HG03432 (cell line): ENCODE data around the gene PROM2.

Experiments used
- ATAC-seq: cut with Tn5 transposase; IDR thresholded peaks from one replicate; pipeline ENCODE4 v1.9.1; 2021; ENCODE audit warnings: mild to moderate bottlenecking, moderate library complexity; ENCODE audit not compliant: unreplicated experiment

The PROM2 gene

GRCh38 chr2:95283562-95283961, 9.3 kb downstream of the PROM2 start:
- ATAC-seq: no peak

- no peak for ATAC-seq
These were observed 10.8 kb downstream of the PROM2 start for GRCh38 chr2:95284886-95285541.

GRCh38 chr2:95285542-95285932, 11.3 kb downstream of the PROM2 start:
- ATAC-seq: no peak

GRCh38 chr2:95287336-95287735, 13.1 kb downstream of the PROM2 start:
- no peak for ATAC-seq

GRCh38 chr2:95287806-95288205, 13.6 kb downstream of the PROM2 start:
- ATAC-seq: no peak

- no peak for ATAC-seq
These were observed 15.0 kb downstream of the PROM2 start for GRCh38 chr2:95289253-95289652.

- ATAC-seq: no peak
These were observed 17.0 kb downstream of the PROM2 start for GRCh38 chr2:95291222-95291621.

GRCh38 chr2:95292623-95293260, 18.5 kb downstream of the PROM2 start:
- ATAC-seq: no peak

- ATAC-seq: no peak
These were observed 20.5 kb downstream of the PROM2 start for GRCh38 chr2:95294579-95295250.

GRCh38 chr2:95295376-95295775, 21.1 kb downstream of the PROM2 start:
- no peak for ATAC-seq

GRCh38 chr2:95296011-95296410, 21.8 kb downstream of the PROM2 start:
- ATAC-seq: no peak

- ATAC-seq: no peak
These were observed 22.7 kb downstream of the PROM2 start, which contains the start of gene KCNIP3 for GRCh38 chr2:95296880-95297487. Gene KCNIP3, plus strand, starts transcription at chr2:95297347. Its CDS starts 92 bp downstream, at chr2:95297439.

GRCh38 chr2:95297639-95298395, 23.6 kb downstream of the PROM2 start:
- no peak for ATAC-seq

- ATAC-seq: no peak
These were observed 24.4 kb downstream of the PROM2 start for GRCh38 chr2:95298486-95299111.

- ATAC-seq: no peak
These were observed 25.7 kb downstream of the PROM2 start for GRCh38 chr2:95299961-95300360.

GRCh38 chr2:95300450-95300849, 26.2 kb downstream of the PROM2 start:
- ATAC-seq: peak; percentile 45

GRCh38 chr2:95301186-95301585, 26.9 kb downstream of the PROM2 start:
- no peak for ATAC-seq

- ATAC-seq: no peak
These were observed 27.8 kb downstream of the PROM2 start for GRCh38 chr2:95301876-95302641.

GRCh38 chr2:95303191-95303919, 29.1 kb downstream of the PROM2 start:
- no peak for ATAC-seq
